SK-N-SH (cell line): ENCODE data around the gene FAM227B. TPM values are rescaled to one million over a fixed set of nuclear protein-coding genes. Genes with fewer than 3 reads are reported as not detected.

Source experiments
- CTCF ChIA-PET: fragments of 300-600, 350-600 bp; formaldehyde crosslinking; extraction: SDS; loops from one replicate; lab custom pipeline; 2021; lab: Yijun Ruan, JAX
- POLR2A ChIA-PET: fragments of 350-600 bp; sonication (Branson Sonifier 250); formaldehyde crosslinking; extraction: SDS; loops from one replicate; lab custom pipeline; 2020; ENCODE audit warnings: antibody characterized with exemption, inconsistent platforms; lab: Yijun Ruan, JAX
- DNase-seq: peaks from one replicate; pipeline ENCODE4 v3.0.0; 2012
- H2AFZ ChIP-seq: fragments of 200-600 bp; sonication (generic); 2 replicates; pipeline ENCODE4 v1.8.1; 2016; ENCODE audit warnings: antibody characterized with exemption, mild to moderate bottlenecking, low read depth
- H3F3A ChIP-seq: fragments of 200-600 bp; sonication (generic); replicated peaks from 2 replicates; pipeline ENCODE3; 2016; ENCODE audit warnings: antibody characterized with exemption, mild to moderate bottlenecking; ENCODE audit not compliant: insufficient read depth
- H3K27ac ChIP-seq, 2 experiments: fragments of 200-500 bp in 1 of 2; fragments of 200-600 bp in 1 of 2; sonication (Bioruptor generic) in 1 of 2; sonication (generic), shearing (Covaris generic) in 1 of 2; 2 replicates each; pipeline versions ENCODE4 v1.5.1 to v1.6.1; 2014 to 2016; ENCODE audit warnings: low read depth in 2 of 2, inconsistent platforms in 1 of 2, low read length in 1 of 2, mild to moderate bottlenecking in 1 of 2, mixed read lengths in 1 of 2
- H3K27me3 ChIP-seq: fragments of 200-600 bp; sonication (generic), shearing (Covaris generic); 2 replicates; pipeline ENCODE4 v1.6.1; 2016; ENCODE audit warnings: mixed run types; ENCODE audit not compliant: insufficient read depth
- H3K36me3 ChIP-seq, 2 experiments: fragments of 200-500 bp in 1 of 2; fragments of 200-600 bp in 1 of 2; sonication (Bioruptor generic) in 1 of 2; sonication (generic) in 1 of 2; replicated peaks in 1 of 2; 2 replicates each; pipeline versions ENCODE3 to v1.5.1; 2014 to 2016; ENCODE audit warnings: low read length in 1 of 2, mild to moderate bottlenecking in 1 of 2; ENCODE audit not compliant: insufficient read depth in 2 of 2, control insufficient read depth in 1 of 2
- H3K4me1 ChIP-seq, 2 experiments: fragments of 200-500 bp in 1 of 2; fragments of 200-600 bp in 1 of 2; sonication (Bioruptor generic) in 1 of 2; sonication (generic), shearing (Covaris generic) in 1 of 2; 2 replicates each; pipeline versions ENCODE4 v1.5.1 to v1.6.1; 2014 to 2016; ENCODE audit warnings: low read depth in 1 of 2, low read length in 1 of 2, mixed run types in 1 of 2; ENCODE audit not compliant: insufficient read depth in 2 of 2, control insufficient read depth in 1 of 2
- H3K4me2 ChIP-seq: fragments of 200-600 bp; sonication (generic), shearing (Covaris generic); 2 replicates; pipeline ENCODE4 v1.6.1; 2017; ENCODE audit warnings: mixed run types
- H3K4me3 ChIP-seq, 2 experiments: fragments of 200-500 bp in 1 of 2; fragments of 200-600 bp in 1 of 2; sonication (Bioruptor generic) in 1 of 2; sonication (generic), shearing (Covaris generic) in 1 of 2; 2 replicates each; pipeline versions ENCODE4 v1.5.1 to v1.8.1; 2014 to 2016; ENCODE audit warnings: low read depth in 2 of 2, inconsistent platforms in 1 of 2, low read length in 1 of 2, mild to moderate bottlenecking in 1 of 2, mixed read lengths in 1 of 2, moderate library complexity in 1 of 2
- H3K79me2 ChIP-seq: fragments of 200-600 bp; sonication (generic); 2 replicates; pipeline ENCODE4 v1.8.1; 2017; ENCODE audit warnings: mild to moderate bottlenecking; ENCODE audit not compliant: insufficient read depth
- H3K9ac ChIP-seq: fragments of 200-600 bp; sonication (generic); 2 replicates; pipeline ENCODE4 v1.6.1; 2017; ENCODE audit warnings: mixed run types
- H3K9me2 ChIP-seq: fragments of 200-600 bp; sonication (generic); 2 replicates; pipeline ENCODE4 v1.6.1; 2017; ENCODE audit warnings: mixed run types
- H3K9me3 ChIP-seq: fragments of 200-600 bp; sonication (generic); 2 replicates; pipeline ENCODE4 v1.6.1; 2017; ENCODE audit warnings: mixed run types, mild to moderate bottlenecking, moderate library complexity
- H4K20me1 ChIP-seq: fragments of 200-600 bp; sonication (generic); 2 replicates; pipeline ENCODE4 v1.6.1; 2017; ENCODE audit warnings: mild to moderate bottlenecking, mixed run types; ENCODE audit not compliant: insufficient read depth
- ELF1 ChIP-seq: IDR thresholded peaks from 2 replicates; pipeline ENCODE4 v1.4.0; 2012
- EP300 ChIP-seq, 2 experiments: IDR thresholded peaks; 2 replicates each; pipeline versions ENCODE4 v1.4.0 to v1.6.1; 2012; ENCODE audit warnings: borderline replicate concordance in 1 of 2, low read depth in 1 of 2, low read length in 1 of 2
- EZH2phosphoT487 ChIP-seq: fragments of 200-600 bp; sonication (generic); IDR thresholded peaks from 2 replicates; pipeline ENCODE4 v1.6.1; 2017; ENCODE audit warnings: low read depth, mixed run types, mild to moderate bottlenecking, antibody characterized with exemption, moderate library complexity, borderline replicate concordance
- FOSL2 ChIP-seq: IDR thresholded peaks from 2 replicates; pipeline ENCODE4 v1.4.0; 2012; ENCODE audit warnings: low read depth, mild to moderate bottlenecking, moderate library complexity, borderline replicate concordance
- FOXM1 ChIP-seq: IDR thresholded peaks from 2 replicates; pipeline ENCODE4 v1.4.0; 2012; ENCODE audit warnings: low read depth, mild to moderate bottlenecking
- MXI1 ChIP-seq: IDR thresholded peaks from 2 replicates; pipeline ENCODE4 v1.6.1; 2012; ENCODE audit warnings: mild to moderate bottlenecking, low read depth, low read length, improper control_type of control experiment
- NFIC ChIP-seq: IDR thresholded peaks from 2 replicates; pipeline ENCODE4 v1.4.0; 2012; ENCODE audit warnings: borderline replicate concordance
- NRF1 ChIP-seq: IDR thresholded peaks from 2 replicates; pipeline ENCODE4 v1.6.1; 2012; ENCODE audit warnings: low read depth, mild to moderate bottlenecking, low read length
- POLR2AphosphoS5 ChIP-seq: IDR thresholded peaks from 2 replicates; pipeline ENCODE4 v1.6.1; 2012; ENCODE audit warnings: low read depth, low read length
- RAD21 ChIP-seq: IDR thresholded peaks from 2 replicates; pipeline ENCODE4 v1.6.1; 2012; ENCODE audit warnings: mild to moderate bottlenecking, low read length
- RFX5 ChIP-seq: IDR thresholded peaks from 2 replicates; pipeline ENCODE4 v1.6.1; 2012; ENCODE audit warnings: mild to moderate bottlenecking, improper control_type of control experiment, low read length
- RXRA ChIP-seq: IDR thresholded peaks from 2 replicates; pipeline ENCODE4 v1.4.0; 2012; ENCODE audit warnings: low read depth, mild to moderate bottlenecking, borderline replicate concordance
- TCF12 ChIP-seq: IDR thresholded peaks from 2 replicates; pipeline ENCODE4 v1.4.0; 2012
- WGBS: methylation state at CpG from one replicate; pipeline ENCODE4 v1.1.6; 2017; ENCODE audit warnings: low lambda C conversion rate; 5-methylcytosine and 5-hydroxymethylcytosine counted together
- polyA plus RNA-seq, 3 experiments: library from polyadenylated mRNA; depleted of rRNA; stranded (reverse); fragments of >200 nt; gene quantifications; 2 replicates each; pipeline ENCODE4 v1.2.3, GENCODE V29; 2012
- TF ChIP-seq, protein P1 (sequence below): fragments of 150-350 bp; IDR thresholded peaks from 2 replicates; pipeline ENCODE4 v1.6.1; 2016; ENCODE audit warnings: mild to moderate bottlenecking, low read depth, low read length
- TF ChIP-seq, protein P2 (sequence below): IDR thresholded peaks from 2 replicates; pipeline ENCODE4 v1.6.1; 2012; ENCODE audit warnings: mild to moderate bottlenecking, low read depth, low read length, moderate library complexity
- TF ChIP-seq, protein P3 (sequence below): IDR thresholded peaks from 2 replicates; pipeline ENCODE4 v1.4.0; 2012; ENCODE audit warnings: low read depth, borderline replicate concordance
- TF ChIP-seq, protein P4 (sequence below): fragments of 200-600 bp; sonication (generic); IDR thresholded peaks from 2 replicates; pipeline ENCODE4 v1.6.1; 2017; ENCODE audit warnings: antibody characterized with exemption, mild to moderate bottlenecking, moderate library complexity

The FAM227B gene
- polyA plus RNA-seq, 1 of the 3 experiments (the other 2 are of a cell fraction): 4.4 TPM

DNA sequence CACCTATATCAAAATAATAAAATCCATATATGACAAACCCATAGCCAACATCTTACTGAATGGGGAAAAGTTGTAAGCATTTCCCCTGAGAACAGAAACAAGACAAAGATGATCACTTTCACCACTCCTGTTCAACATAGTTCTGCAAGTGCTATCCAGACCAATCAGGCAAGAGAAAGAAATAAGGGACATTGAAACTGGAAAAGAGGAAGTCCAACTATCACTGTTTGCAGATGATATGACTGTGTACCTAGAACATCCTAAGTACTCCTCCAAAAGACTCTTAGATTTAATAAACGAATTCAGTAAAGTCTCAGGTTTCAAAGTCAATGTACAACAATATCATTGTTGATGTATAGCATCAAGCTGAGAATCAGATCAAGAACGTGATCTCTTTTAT is 233.1 kb downstream of the FAM227B start:
- TF ChIP-seq NRF1: no peak
- no peak for TF ChIP-seq MXI1
- no peak for TF ChIP-seq RXRA
- TF ChIP-seq, protein P1, sequence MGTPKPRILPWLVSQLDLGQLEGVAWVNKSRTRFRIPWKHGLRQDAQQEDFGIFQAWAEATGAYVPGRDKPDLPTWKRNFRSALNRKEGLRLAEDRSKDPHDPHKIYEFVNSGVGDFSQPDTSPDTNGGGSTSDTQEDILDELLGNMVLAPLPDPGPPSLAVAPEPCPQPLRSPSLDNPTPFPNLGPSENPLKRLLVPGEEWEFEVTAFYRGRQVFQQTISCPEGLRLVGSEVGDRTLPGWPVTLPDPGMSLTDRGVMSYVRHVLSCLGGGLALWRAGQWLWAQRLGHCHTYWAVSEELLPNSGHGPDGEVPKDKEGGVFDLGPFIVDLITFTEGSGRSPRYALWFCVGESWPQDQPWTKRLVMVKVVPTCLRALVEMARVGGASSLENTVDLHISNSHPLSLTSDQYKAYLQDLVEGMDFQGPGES: no peak
- TF ChIP-seq POLR2AphosphoS5: no peak
- TF ChIP-seq RAD21: no peak
- WGBS: 38% methylated on average over 2 of the region's 2 CpGs
- Histone ChIP-seq H3K4me1 (no peaks in the 10 kb centered on the region), H3F3A (no peaks in the 10 kb centered on the region), H3K36me3 (no peaks in the 10 kb centered on the region), H2AFZ (no peak overlapping the region), H3K9ac (no peak overlapping the region), H3K4me2 (no peak overlapping the region), H3K79me2 (no peaks in the 10 kb centered on the region), H3K27me3 (no peaks in the 10 kb centered on the region), H3K27ac (no peak overlapping the region), H3K9me3 (no peaks in the 10 kb centered on the region), H3K9me2 (no peaks in the 10 kb centered on the region; the same call in 1 of the 2 replicates), H4K20me1 (no peaks in the 10 kb centered on the region), H3K4me3 (no peak overlapping the region)
- ChIA-PET POLR2A (no interaction called here), CTCF (no interaction called here)
- DNase-seq: no peak

DNA sequence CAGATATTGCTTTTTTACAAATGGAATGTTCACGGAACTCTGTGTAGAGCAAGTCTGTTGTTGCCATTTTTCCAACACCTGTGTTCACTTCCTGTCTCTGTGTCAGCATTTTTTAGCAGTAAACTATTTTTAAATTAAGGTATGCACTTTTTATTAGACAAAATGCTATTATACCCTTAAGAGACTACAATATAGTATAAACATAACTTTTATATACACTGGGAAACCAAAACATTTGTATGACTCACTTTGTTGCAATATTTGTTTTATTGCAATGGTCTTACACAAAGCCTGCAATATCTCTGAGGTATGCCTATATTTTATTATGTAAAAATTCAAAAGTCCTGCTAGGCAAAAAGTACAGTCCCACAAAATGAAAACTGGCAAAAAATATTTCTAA is 237.4 kb downstream of the FAM227B start:
- no peaks in the 10 kb centered on the region for H4K20me1 ChIP-seq
- no peak overlapping the region for H3K4me3 ChIP-seq
- no peak for DNase-seq
- ChIA-PET POLR2A (no interaction called here), CTCF (interaction anchor here (0.6 kb wide), 1 partner anchor 274 kb away, joined by 3 read pairs; no protein-coding TSS in a partner anchor)
- H3K9me3 ChIP-seq: no peaks in the 10 kb centered on the region
- H3K36me3 ChIP-seq: no peaks in the 10 kb centered on the region
- H3K9ac ChIP-seq: no peak overlapping the region
- no peak overlapping the region for H3K4me2 ChIP-seq
- H3F3A ChIP-seq: no peaks in the 10 kb centered on the region
- 95% methylated on average over 1 of the region's 1 CpG for WGBS
- no peaks in the 10 kb centered on the region; a peak in 1 of 4 replicates for H3K4me1 ChIP-seq
- H3K27ac ChIP-seq: no peak overlapping the region
- no peaks in the 10 kb centered on the region for H3K9me2 ChIP-seq
- H3K79me2 ChIP-seq: no peaks in the 10 kb centered on the region
- TF ChIP-seq EP300 (IDR thresholded peaks at IDR 0.05; ENCODE audit: borderline replicate concordance in 1 of 2, low read depth in 1 of 2, low read length in 1 of 2) (no peak), RFX5 (no peak), NRF1 (no peak), FOXM1 (no peak), NFIC (no peak), ELF1 (no peak), RXRA (no peak), EZH2phosphoT487 (no peak), FOSL2 (no peak), TCF12 (no peak)
- TF ChIP-seq, protein P2, sequence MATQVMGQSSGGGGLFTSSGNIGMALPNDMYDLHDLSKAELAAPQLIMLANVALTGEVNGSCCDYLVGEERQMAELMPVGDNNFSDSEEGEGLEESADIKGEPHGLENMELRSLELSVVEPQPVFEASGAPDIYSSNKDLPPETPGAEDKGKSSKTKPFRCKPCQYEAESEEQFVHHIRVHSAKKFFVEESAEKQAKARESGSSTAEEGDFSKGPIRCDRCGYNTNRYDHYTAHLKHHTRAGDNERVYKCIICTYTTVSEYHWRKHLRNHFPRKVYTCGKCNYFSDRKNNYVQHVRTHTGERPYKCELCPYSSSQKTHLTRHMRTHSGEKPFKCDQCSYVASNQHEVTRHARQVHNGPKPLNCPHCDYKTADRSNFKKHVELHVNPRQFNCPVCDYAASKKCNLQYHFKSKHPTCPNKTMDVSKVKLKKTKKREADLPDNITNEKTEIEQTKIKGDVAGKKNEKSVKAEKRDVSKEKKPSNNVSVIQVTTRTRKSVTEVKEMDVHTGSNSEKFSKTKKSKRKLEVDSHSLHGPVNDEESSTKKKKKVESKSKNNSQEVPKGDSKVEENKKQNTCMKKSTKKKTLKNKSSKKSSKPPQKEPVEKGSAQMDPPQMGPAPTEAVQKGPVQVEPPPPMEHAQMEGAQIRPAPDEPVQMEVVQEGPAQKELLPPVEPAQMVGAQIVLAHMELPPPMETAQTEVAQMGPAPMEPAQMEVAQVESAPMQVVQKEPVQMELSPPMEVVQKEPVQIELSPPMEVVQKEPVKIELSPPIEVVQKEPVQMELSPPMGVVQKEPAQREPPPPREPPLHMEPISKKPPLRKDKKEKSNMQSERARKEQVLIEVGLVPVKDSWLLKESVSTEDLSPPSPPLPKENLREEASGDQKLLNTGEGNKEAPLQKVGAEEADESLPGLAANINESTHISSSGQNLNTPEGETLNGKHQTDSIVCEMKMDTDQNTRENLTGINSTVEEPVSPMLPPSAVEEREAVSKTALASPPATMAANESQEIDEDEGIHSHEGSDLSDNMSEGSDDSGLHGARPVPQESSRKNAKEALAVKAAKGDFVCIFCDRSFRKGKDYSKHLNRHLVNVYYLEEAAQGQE: no peak
- TF ChIP-seq, protein P1: no peak
- TF ChIP-seq, protein P3, sequence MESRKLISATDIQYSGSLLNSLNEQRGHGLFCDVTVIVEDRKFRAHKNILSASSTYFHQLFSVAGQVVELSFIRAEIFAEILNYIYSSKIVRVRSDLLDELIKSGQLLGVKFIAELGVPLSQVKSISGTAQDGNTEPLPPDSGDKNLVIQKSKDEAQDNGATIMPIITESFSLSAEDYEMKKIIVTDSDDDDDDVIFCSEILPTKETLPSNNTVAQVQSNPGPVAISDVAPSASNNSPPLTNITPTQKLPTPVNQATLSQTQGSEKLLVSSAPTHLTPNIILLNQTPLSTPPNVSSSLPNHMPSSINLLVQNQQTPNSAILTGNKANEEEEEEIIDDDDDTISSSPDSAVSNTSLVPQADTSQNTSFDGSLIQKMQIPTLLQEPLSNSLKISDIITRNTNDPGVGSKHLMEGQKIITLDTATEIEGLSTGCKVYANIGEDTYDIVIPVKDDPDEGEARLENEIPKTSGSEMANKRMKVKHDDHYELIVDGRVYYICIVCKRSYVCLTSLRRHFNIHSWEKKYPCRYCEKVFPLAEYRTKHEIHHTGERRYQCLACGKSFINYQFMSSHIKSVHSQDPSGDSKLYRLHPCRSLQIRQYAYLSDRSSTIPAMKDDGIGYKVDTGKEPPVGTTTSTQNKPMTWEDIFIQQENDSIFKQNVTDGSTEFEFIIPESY: no peak
- TF ChIP-seq, protein P4, sequence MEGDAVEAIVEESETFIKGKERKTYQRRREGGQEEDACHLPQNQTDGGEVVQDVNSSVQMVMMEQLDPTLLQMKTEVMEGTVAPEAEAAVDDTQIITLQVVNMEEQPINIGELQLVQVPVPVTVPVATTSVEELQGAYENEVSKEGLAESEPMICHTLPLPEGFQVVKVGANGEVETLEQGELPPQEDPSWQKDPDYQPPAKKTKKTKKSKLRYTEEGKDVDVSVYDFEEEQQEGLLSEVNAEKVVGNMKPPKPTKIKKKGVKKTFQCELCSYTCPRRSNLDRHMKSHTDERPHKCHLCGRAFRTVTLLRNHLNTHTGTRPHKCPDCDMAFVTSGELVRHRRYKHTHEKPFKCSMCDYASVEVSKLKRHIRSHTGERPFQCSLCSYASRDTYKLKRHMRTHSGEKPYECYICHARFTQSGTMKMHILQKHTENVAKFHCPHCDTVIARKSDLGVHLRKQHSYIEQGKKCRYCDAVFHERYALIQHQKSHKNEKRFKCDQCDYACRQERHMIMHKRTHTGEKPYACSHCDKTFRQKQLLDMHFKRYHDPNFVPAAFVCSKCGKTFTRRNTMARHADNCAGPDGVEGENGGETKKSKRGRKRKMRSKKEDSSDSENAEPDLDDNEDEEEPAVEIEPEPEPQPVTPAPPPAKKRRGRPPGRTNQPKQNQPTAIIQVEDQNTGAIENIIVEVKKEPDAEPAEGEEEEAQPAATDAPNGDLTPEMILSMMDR: no peak
- H2AFZ ChIP-seq: no peak overlapping the region
- H3K27me3 ChIP-seq: no peaks in the 10 kb centered on the region
